Sigmoid colon (tissue), 7 donors: ENCODE measurements around the gene NBAS. TPM values are rescaled to one million over a fixed set of nuclear protein-coding genes. Genes with fewer than 3 reads are reported as not detected.
"Not testable (repeated sequence)": the region's sequence is repeated elsewhere in the genome, so short reads cannot be mapped to it uniquely, and the experiment has no call there.

Source experiments
- DNase-seq: peaks from one replicate; pipeline ENCODE4 v3.0.0-alpha.2; 2019
- H3K27ac ChIP-seq, 4 donors: fragments of 200-600 bp; sonication (generic); one replicate each; pipeline ENCODE4 v1.5.1; 2016 to 2019; ENCODE audit warnings: mild to moderate bottlenecking in 1 of 4
- H3K27me3 ChIP-seq, 3 donors: fragments of 200-600 bp; sonication (generic); one replicate each; pipeline ENCODE4 v1.5.1; 2019; ENCODE audit warnings: mild to moderate bottlenecking in 1 of 3
- H3K36me3 ChIP-seq, 4 donors: fragments of 200-600 bp; sonication (generic); one replicate each; pipeline ENCODE4 v1.5.1; 2016 to 2019
- H3K4me1 ChIP-seq, 4 donors: fragments of 200-600 bp; sonication (generic); one replicate each; pipeline ENCODE4 v1.5.1; 2017 to 2019
- H3K4me3 ChIP-seq, 4 donors: fragments of 200-600 bp; sonication (generic); one replicate each; pipeline ENCODE4 v1.5.1; 2017 to 2019; ENCODE audit warnings: mild to moderate bottlenecking in 2 of 4, moderate library complexity in 1 of 4
- H3K9me3 ChIP-seq, 4 donors: fragments of 200-600 bp in 3 of 4; sonication (generic) in 3 of 4; one replicate each; pipeline versions ENCODE4 v1.5.1 to v1.6.1; 2013 to 2019
- CTCF ChIP-seq, 4 experiments: fragments of 450-650 bp in 3 of 4; fragments of 200-600 bp in 1 of 4; IDR thresholded peaks; one replicate each; pipeline ENCODE4 v1.5.1; 2016 to 2019; ENCODE audit warnings: antibody characterized with exemption in 4 of 4, mild to moderate bottlenecking in 3 of 4, moderate library complexity in 2 of 4
- EP300 ChIP-seq, 4 donors: sonication (generic); formaldehyde crosslinking; IDR thresholded peaks; one replicate each; pipeline ENCODE4 v1.6.1; 2017; ENCODE audit warnings: antibody characterized with exemption in 4 of 4
- POLR2A ChIP-seq, 2 donors: fragments of 450-650 bp; IDR thresholded peaks; one replicate each; pipeline ENCODE4 v1.6.1; 2016; ENCODE audit warnings: antibody characterized with exemption in 2 of 2, mild to moderate bottlenecking in 2 of 2, moderate library complexity in 2 of 2
- POLR2AphosphoS5 ChIP-seq, 4 donors: sonication (generic); formaldehyde crosslinking; IDR thresholded peaks; one replicate each; pipeline ENCODE4 v1.6.1; 2017; ENCODE audit warnings: antibody characterized with exemption in 4 of 4
- WGBS, 2 donors: extraction: QIAGEN DNeasy Blood & Tissue Kit; methylation state at CpG; one replicate each; pipeline ENCODE4 v1.1.7; 2013; 5-methylcytosine and 5-hydroxymethylcytosine counted together
- intact Hi-C: fragments of 100-400 bp; cut with DNase I; formaldehyde crosslinking; loops from one replicate; pipeline ENCODE4 v1.15.1; 2023
- polyA plus RNA-seq, 3 donors: library from polyadenylated mRNA; stranded (reverse); fragments of 200-250 nt; gene quantifications; one replicate each; pipeline ENCODE4 v1.2.3, GENCODE V29; 2013
- total RNA-seq, 4 donors: library from RNA; depleted of rRNA; stranded (reverse); fragments of >200 nt; gene quantifications; one replicate each; pipeline ENCODE4 v1.1.0, GENCODE V29; 2016
- donor health status: healthy with polysubstance abuse.
- donor health status: Bipolar disorder and iron deficiency.
- donor health status: healthy.

The NBAS gene
- total and polyA plus RNA-seq, 7 donors = 3.9 to 53.2 (median 41.9) TPM

GRCh38 chr2:15262792-15263191, 298.3 kb downstream of the NBAS start:
- peaks cover 0 to 5% (median 0%) of the 10 kb centered on the region in 4 donors for H3K36me3 ChIP-seq
- no peak overlapping the region for H3K4me3 ChIP-seq
- no peak for DNase-seq
- no peak overlapping the region for H3K27ac ChIP-seq
- WGBS, 2 donors = 96 to 97% methylated on average over 2 of the region's 2 CpGs
- TF ChIP-seq EP300 (IDR thresholded peaks at IDR 0.05) (no peak), POLR2AphosphoS5 (IDR thresholded peaks at IDR 0.05) (no peak), CTCF (IDR thresholded peaks at IDR 0.05) (no peak), POLR2A (IDR thresholded peaks at IDR 0.05) (no peak)
- intact Hi-C loops = no loop called here
- no peaks in the 10 kb centered on the region for H3K27me3 ChIP-seq
- peaks cover 0 to 12% (median 12%) of the 10 kb centered on the region in 4 donors for H3K4me1 ChIP-seq
- peaks cover 0 to 2% (median 0%) of the 10 kb centered on the region in 4 donors for H3K9me3 ChIP-seq

- peaks cover 0 to under 1% (median 0%) of the 10 kb centered on the region in 4 donors for H3K36me3 ChIP-seq
- no peaks in the 10 kb centered on the region for H3K27me3 ChIP-seq
- peaks cover 0 to 12% (median 12%) of the 10 kb centered on the region in 4 donors for H3K4me1 ChIP-seq
- H3K4me3 ChIP-seq = no peak overlapping the region
- TF ChIP-seq POLR2A (IDR thresholded peaks at IDR 0.05) = no peak
- TF ChIP-seq CTCF (IDR thresholded peaks at IDR 0.05) = no peak
- no peak for TF ChIP-seq POLR2AphosphoS5 (IDR thresholded peaks at IDR 0.05)
- no peak for TF ChIP-seq EP300 (IDR thresholded peaks at IDR 0.05)
- peaks cover 0 to 2% (median 0%) of the 10 kb centered on the region in 4 donors for H3K9me3 ChIP-seq
- DNase-seq = no peak
- no peak overlapping the region for H3K27ac ChIP-seq
- intact Hi-C loops = no loop called here
- 89 to 90% methylated on average over 2 of the region's 2 CpGs for WGBS, 2 donors
These were observed 300.3 kb downstream of the NBAS start for GRCh38 chr2:15260835-15261234.

GRCh38 chr2:15260196-15260595, 300.9 kb downstream of the NBAS start:
- DNase-seq = no peak
- Histone ChIP-seq H3K9me3 (peaks cover 0 to 2% (median 0%) of the 10 kb centered on the region in 4 donors), H3K36me3 (no peaks in the 10 kb centered on the region), H3K4me1 (peaks cover 0 to 12% (median 12%) of the 10 kb centered on the region in 4 donors), H3K4me3 (no peak overlapping the region), H3K27me3 (no peaks in the 10 kb centered on the region), H3K27ac (no peak overlapping the region)
- intact Hi-C loops = no loop called here
- no peak for TF ChIP-seq POLR2AphosphoS5 (IDR thresholded peaks at IDR 0.05)
- no peak for TF ChIP-seq EP300 (IDR thresholded peaks at IDR 0.05)
- TF ChIP-seq CTCF (IDR thresholded peaks at IDR 0.05) = no peak
- no peak for TF ChIP-seq POLR2A (IDR thresholded peaks at IDR 0.05)
- 93 to 96% methylated on average over 3 of the region's 3 CpGs for WGBS, 2 donors

GRCh38 chr2:15259356-15259756, 301.8 kb downstream of the NBAS start:
- intact Hi-C loops = no loop called here
- DNase-seq = no peak
- TF ChIP-seq CTCF (IDR thresholded peaks at IDR 0.05) = no peak
- H3K9me3 ChIP-seq = peaks cover 0 to 2% (median 0%) of the 10 kb centered on the region in 4 donors
- 36 to 69% methylated on average over 1 of the region's 1 CpG for WGBS, 2 donors
- H3K4me1 ChIP-seq = peaks cover 0 to 10% (median 8%) of the 10 kb centered on the region in 4 donors
- H3K4me3 ChIP-seq = no peak overlapping the region
- no peak overlapping the region for H3K27ac ChIP-seq
- H3K36me3 ChIP-seq = no peaks in the 10 kb centered on the region
- H3K27me3 ChIP-seq = no peaks in the 10 kb centered on the region

- H3K27me3 ChIP-seq, H3K4me1 ChIP-seq, H3K27ac ChIP-seq, H3K4me3 ChIP-seq, H3K36me3 ChIP-seq, DNase-seq, H3K9me3 ChIP-seq, intact Hi-C loops: not testable (repeated sequence)
- 92 to 97% methylated on average over 7 of the region's 7 CpGs for WGBS, 2 donors
These were observed 302.7 kb downstream of the NBAS start for GRCh38 chr2:15258385-15258784.
